PFSK-1 (cell line): ENCODE data around the gene HOXA6.

Source experiments
- FOXP2 ChIP-seq: optimal IDR thresholded peaks from 2 replicates; pipeline ENCODE3; 2011; ENCODE audit warnings: borderline replicate concordance, control low read depth, inconsistent platforms; ENCODE audit not compliant: insufficient read depth; ENCODE audit errors: extremely low read length, extremely low read depth
- POLR2AphosphoS5 ChIP-seq: IDR thresholded peaks from 2 replicates; pipeline ENCODE4 v1.6.1; 2012; ENCODE audit warnings: low read depth, mild to moderate bottlenecking, control low read depth, low read length, moderate library complexity
- SIN3A ChIP-seq: IDR thresholded peaks from 2 replicates; pipeline ENCODE4 v1.6.1; 2012; ENCODE audit warnings: mild to moderate bottlenecking, low read length, moderate library complexity, borderline replicate concordance; ENCODE audit not compliant: insufficient read depth
- TAF1 ChIP-seq: IDR thresholded peaks from 2 replicates; pipeline ENCODE4 v1.6.1; 2012; ENCODE audit warnings: low read length, control low read depth, borderline replicate concordance; ENCODE audit not compliant: insufficient read depth
- TF ChIP-seq, protein P1 (sequence below), 2 experiments: IDR thresholded peaks; 2 replicates each; pipeline versions ENCODE4 v1.6.1 to v1.8.0; 2011 to 2012; ENCODE audit warnings: low read depth in 2 of 2, low read length in 2 of 2, control low read depth in 1 of 2, inconsistent platforms in 1 of 2, mild to moderate bottlenecking in 1 of 2, moderate library complexity in 1 of 2; ENCODE audit not compliant: insufficient read depth in 1 of 2

The HOXA6 gene

GRCh38 chr7:27113991-27114769 is 33.4 kb downstream of the HOXA6 start:
- TF ChIP-seq POLR2AphosphoS5: no peak
- TF ChIP-seq, protein P1, sequence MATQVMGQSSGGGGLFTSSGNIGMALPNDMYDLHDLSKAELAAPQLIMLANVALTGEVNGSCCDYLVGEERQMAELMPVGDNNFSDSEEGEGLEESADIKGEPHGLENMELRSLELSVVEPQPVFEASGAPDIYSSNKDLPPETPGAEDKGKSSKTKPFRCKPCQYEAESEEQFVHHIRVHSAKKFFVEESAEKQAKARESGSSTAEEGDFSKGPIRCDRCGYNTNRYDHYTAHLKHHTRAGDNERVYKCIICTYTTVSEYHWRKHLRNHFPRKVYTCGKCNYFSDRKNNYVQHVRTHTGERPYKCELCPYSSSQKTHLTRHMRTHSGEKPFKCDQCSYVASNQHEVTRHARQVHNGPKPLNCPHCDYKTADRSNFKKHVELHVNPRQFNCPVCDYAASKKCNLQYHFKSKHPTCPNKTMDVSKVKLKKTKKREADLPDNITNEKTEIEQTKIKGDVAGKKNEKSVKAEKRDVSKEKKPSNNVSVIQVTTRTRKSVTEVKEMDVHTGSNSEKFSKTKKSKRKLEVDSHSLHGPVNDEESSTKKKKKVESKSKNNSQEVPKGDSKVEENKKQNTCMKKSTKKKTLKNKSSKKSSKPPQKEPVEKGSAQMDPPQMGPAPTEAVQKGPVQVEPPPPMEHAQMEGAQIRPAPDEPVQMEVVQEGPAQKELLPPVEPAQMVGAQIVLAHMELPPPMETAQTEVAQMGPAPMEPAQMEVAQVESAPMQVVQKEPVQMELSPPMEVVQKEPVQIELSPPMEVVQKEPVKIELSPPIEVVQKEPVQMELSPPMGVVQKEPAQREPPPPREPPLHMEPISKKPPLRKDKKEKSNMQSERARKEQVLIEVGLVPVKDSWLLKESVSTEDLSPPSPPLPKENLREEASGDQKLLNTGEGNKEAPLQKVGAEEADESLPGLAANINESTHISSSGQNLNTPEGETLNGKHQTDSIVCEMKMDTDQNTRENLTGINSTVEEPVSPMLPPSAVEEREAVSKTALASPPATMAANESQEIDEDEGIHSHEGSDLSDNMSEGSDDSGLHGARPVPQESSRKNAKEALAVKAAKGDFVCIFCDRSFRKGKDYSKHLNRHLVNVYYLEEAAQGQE (IDR thresholded peaks at IDR 0.05; ENCODE audit: insufficient read depth in 1 of 2, low read depth in 2 of 2, low read length in 2 of 2): no peak
- no peak for TF ChIP-seq SIN3A
- TF ChIP-seq TAF1: no peak
- TF ChIP-seq FOXP2: no peak

DNA sequence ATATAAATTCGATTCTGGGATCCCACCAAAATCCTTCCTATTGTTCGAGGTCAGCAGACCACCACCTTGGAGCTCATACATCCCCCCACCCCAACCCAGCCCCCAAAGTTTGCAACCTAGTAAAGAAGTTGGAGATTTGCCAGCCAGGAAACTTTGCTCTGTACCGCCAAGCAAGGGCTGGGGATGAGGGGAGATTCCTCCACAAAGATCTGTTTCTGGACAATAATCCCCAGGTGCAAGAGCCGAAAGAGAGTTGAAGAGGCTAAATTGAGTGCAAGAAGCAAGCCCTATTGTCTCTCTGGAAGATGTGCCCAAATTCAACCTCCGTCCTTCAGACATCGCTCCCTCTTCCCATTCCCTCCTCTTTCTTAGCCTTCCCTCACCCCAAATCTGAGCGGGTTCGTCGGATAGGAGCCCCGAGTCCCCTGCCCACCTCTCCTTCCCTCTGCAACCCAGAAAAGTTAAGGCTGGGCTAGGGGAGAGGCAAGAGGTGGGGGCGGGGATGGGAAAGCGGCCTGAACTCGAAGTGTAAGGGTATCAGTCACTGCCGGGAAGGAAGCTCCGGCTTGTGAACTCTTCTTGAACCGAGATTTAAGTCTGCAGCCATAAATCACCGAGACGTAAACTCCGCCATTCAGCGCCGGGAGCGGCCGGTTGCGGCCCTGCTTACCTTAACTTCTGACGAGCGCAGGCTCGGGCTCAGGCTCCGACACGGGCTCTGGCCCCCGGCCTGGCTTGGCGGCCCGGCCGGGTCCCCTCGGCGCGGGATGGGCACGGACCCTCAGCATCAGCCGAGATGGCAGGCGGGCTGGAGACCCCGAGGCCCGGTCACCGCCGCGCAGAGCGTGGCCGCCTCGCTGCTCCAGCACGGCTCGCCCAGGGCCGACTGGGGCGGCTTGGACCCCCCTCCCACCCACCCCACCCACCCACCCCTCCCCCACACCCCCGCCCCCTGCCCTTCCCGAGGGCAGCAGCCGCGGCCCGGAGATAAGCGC is 34.3 kb downstream of the HOXA6 start:
- TF ChIP-seq SIN3A (no peak), TAF1 (no peak), POLR2AphosphoS5 (no peak), FOXP2 (no peak)
- TF ChIP-seq, protein P1 (IDR thresholded peaks at IDR 0.05; ENCODE audit: insufficient read depth in 1 of 2, low read depth in 2 of 2, low read length in 2 of 2): no peak

GRCh38 chr7:27112361-27112760 is 35.2 kb downstream of the HOXA6 start:
- TF ChIP-seq SIN3A (no peak), POLR2AphosphoS5 (no peak), TAF1 (no peak), FOXP2 (no peak)
- TF ChIP-seq, protein P1 (IDR thresholded peaks at IDR 0.05; ENCODE audit: insufficient read depth in 1 of 2, low read depth in 2 of 2, low read length in 2 of 2): no peak

GRCh38 chr7:27111751-27112277 is 35.8 kb downstream of the HOXA6 start:
- TF ChIP-seq SIN3A (no peak), TAF1 (no peak), POLR2AphosphoS5 (no peak), FOXP2 (no peak)
- TF ChIP-seq, protein P1 (IDR thresholded peaks at IDR 0.05; ENCODE audit: insufficient read depth in 1 of 2, low read depth in 2 of 2, low read length in 2 of 2): no peak
